HG03097 (cell line): ENCODE measurements around the gene ILK.

ENCODE experiments used
- ATAC-seq: cut with Tn5 transposase; IDR thresholded peaks from one replicate; pipeline ENCODE4 v1.9.1; 2021; ENCODE audit not compliant: unreplicated experiment, low FRiP score

ILK gene

GRCh38 chr11:6572215-6572614 is 31.4 kb upstream of the ILK start:
- ATAC-seq, result no peak

GRCh38 chr11:6574816-6575715 is 28.5 kb upstream of the ILK start:
- no peak for ATAC-seq

- no peak for ATAC-seq
Observed at GRCh38 chr11:6576471-6577373, 26.9 kb upstream of the ILK start.

- no peak for ATAC-seq
Observed at GRCh38 chr11:6578134-6578533, 25.4 kb upstream of the ILK start.

- ATAC-seq, result no peak
Observed at GRCh38 chr11:6579681-6580080, 23.9 kb upstream of the ILK start.

GRCh38 chr11:6583584-6583983 is 20.0 kb upstream of the ILK start:
- ATAC-seq, result no peak

GRCh38 chr11:6584528-6584927 is 19.0 kb upstream of the ILK start:
- no peak for ATAC-seq

- no peak for ATAC-seq
Observed at GRCh38 chr11:6586434-6587359, 16.9 kb upstream of the ILK start.

GRCh38 chr11:6587360-6587953 is 16.1 kb upstream of the ILK start:
- ATAC-seq, result no peak

GRCh38 chr11:6588018-6588417 is 15.6 kb upstream of the ILK start:
- no peak for ATAC-seq

GRCh38 chr11:6594142-6594768 is 9.3 kb upstream of the ILK start:
- ATAC-seq, result no peak

GRCh38 chr11:6596239-6596877 is 7.2 kb upstream of the ILK start:
- ATAC-seq, result no peak

GRCh38 chr11:6598555-6598954 is 5.0 kb upstream of the ILK start:
- ATAC-seq, result no peak

- no peak for ATAC-seq
Observed at GRCh38 chr11:6599449-6599848, 4.1 kb upstream of the ILK start.

- no peak for ATAC-seq
Observed at GRCh38 chr11:6599881-6600390, 3.6 kb upstream of the ILK start.

- no peak for ATAC-seq
Observed at GRCh38 chr11:6601041-6601461, 2.5 kb upstream of the ILK start.

GRCh38 chr11:6602096-6602940 is 1.3 kb upstream of the ILK start:
- ATAC-seq, result no peak

GRCh38 chr11:6604081-6604626 is 580 bp downstream of the ILK start:
- ATAC-seq, result peak; percentile 27
